Mucosa of rectum (tissue), 2 donors: ENCODE measurements around the gene JAK2.
"Not testable (repeated sequence)": the region's sequence is repeated elsewhere in the genome, so short reads cannot be mapped to it uniquely, and the experiment has no call there.

ENCODE experiments used
- H3K27ac ChIP-seq, 2 donors: one replicate each; pipeline ENCODE4 v1.7.0; 2013; ENCODE audit warnings: inconsistent platforms in 2 of 2, low read depth in 2 of 2, low read length in 2 of 2
- H3K27me3 ChIP-seq, 2 donors: one replicate each; pipeline ENCODE4 v1.7.0; 2013; ENCODE audit warnings: low read length in 2 of 2; ENCODE audit not compliant: control insufficient read depth in 2 of 2, insufficient read depth in 2 of 2
- H3K36me3 ChIP-seq, 2 donors: one replicate each; pipeline ENCODE4 v1.7.0; 2013; ENCODE audit warnings: low read length in 2 of 2; ENCODE audit not compliant: control insufficient read depth in 2 of 2, insufficient read depth in 2 of 2
- H3K4me1 ChIP-seq, 2 donors: one replicate each; pipeline ENCODE4 v1.7.0; 2013; ENCODE audit warnings: low read length in 2 of 2, mild to moderate bottlenecking in 1 of 2; ENCODE audit not compliant: control insufficient read depth in 2 of 2, insufficient read depth in 2 of 2
- H3K4me3 ChIP-seq, 2 donors: one replicate each; pipeline ENCODE4 v1.7.0; 2013; ENCODE audit warnings: low read length in 2 of 2
- H3K9ac ChIP-seq, 2 donors: one replicate each; pipeline ENCODE4 v1.7.0; 2013; ENCODE audit warnings: low read length in 2 of 2, low read depth in 1 of 2, mild to moderate bottlenecking in 1 of 2
- H3K9me3 ChIP-seq, 2 donors: one replicate each; pipeline ENCODE4 v1.7.0; 2013; ENCODE audit warnings: low read length in 2 of 2; ENCODE audit not compliant: control insufficient read depth in 2 of 2
- donor health status: healthy.
- donor health status: Normal muscosa, but diverticular disease.

Gene JAK2

DNA sequence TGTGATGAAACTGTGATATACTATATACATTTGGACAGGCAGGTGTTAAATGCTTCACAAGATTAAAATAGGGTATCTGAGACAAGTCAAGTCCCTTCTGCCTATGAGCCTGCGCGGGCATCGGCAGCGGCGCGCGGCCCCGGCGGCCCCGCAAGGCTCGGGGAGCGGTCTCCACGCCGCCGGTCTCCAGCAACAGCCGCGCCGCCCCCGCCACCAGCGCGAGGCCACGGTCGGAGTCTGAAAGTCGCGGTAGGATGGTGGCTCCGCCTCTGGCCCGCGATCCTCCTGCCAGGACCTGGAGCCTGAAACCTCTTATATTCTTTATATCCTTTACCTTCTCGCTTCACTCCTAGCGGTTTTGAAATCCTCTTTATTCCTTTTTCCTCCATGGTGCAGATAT is 100.9 kb downstream of the JAK2 start:
- Histone ChIP-seq H3K4me3 (no peak overlapping the region), H3K36me3 (peaks cover 19 to 33% of the 10 kb centered on the region in 2 donors), H3K27ac (no peak overlapping the region), H3K9ac (no peak overlapping the region), H3K4me1 (no peaks in the 10 kb centered on the region), H3K9me3 (no peaks in the 10 kb centered on the region), H3K27me3 (no peaks in the 10 kb centered on the region)

DNA sequence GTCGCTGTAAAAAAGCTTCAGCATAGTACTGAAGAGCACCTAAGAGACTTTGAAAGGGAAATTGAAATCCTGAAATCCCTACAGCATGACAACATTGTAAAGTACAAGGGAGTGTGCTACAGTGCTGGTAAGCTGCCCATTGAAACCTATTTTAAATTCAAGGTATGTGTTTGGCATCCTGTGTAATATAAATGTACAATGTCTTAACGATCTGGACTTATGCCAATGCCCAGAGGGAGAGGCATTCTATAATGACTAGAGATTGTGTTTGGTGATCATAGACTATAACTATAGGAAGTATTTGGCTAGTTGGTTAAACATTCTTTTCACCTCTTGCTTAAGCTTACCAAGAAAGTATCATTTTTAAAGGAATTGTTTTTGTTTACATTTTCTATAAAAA is 104.7 kb downstream of the JAK2 start:
- H3K9me3 ChIP-seq = no peaks in the 10 kb centered on the region
- peaks cover 11 to 18% of the 10 kb centered on the region in 2 donors for H3K36me3 ChIP-seq
- H3K4me3 ChIP-seq = no peak overlapping the region
- no peaks in the 10 kb centered on the region for H3K27me3 ChIP-seq
- no peak overlapping the region for H3K27ac ChIP-seq
- H3K4me1 ChIP-seq = no peaks in the 10 kb centered on the region
- no peak overlapping the region for H3K9ac ChIP-seq

DNA sequence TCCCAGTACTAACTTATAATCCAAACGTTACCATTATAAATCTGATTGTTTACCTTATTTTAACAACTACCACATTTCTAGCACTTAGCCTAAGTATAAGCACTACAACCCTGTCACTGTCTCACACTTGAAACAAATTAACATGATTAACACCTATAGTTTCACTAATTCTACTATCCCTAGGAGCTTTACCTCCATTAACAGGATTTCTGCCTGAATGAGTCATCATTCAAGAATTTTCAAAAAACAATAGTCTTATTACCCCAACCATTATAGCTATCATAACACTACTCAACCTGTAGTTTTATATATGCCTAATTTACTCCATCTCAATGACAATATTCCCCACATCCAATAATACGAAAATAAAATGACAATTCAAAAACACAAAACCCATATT is 110.7 kb downstream of the JAK2 start:
- Histone ChIP-seq H3K27me3 (no peaks in the 10 kb centered on the region), H3K4me1 (no peaks in the 10 kb centered on the region), H3K9ac (no peak overlapping the region), H3K9me3 (no peaks in the 10 kb centered on the region), H3K36me3 (peaks cover 0 to 3% of the 10 kb centered on the region in 2 donors), H3K27ac (no peak overlapping the region), H3K4me3 (no peak overlapping the region)

DNA sequence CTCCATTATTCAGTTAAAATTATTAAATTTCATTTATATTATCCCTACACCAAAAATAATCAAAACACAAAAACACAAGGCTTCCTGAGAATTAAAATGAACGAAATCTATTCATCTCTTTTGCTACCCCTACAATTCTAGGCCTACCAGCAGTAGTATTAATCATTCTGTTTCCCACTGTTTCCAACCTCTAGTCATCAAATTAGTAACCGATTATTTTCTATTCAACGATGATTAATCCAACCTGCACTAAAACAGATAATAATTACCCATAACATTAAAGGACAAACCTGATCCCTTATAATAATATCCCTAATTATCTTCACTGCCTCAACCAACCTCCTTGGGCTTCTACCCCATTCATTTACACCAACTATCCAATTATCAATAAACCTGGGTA is 114.4 kb downstream of the JAK2 start:
- no peaks in the 10 kb centered on the region for H3K27me3 ChIP-seq
- peaks cover 7 to 14% of the 10 kb centered on the region in 2 donors for H3K36me3 ChIP-seq
- H3K4me1 ChIP-seq = no peaks in the 10 kb centered on the region
- no peaks in the 10 kb centered on the region for H3K9me3 ChIP-seq
- H3K27ac ChIP-seq = no peak overlapping the region
- H3K9ac ChIP-seq = no peak overlapping the region
- no peak overlapping the region for H3K4me3 ChIP-seq

DNA sequence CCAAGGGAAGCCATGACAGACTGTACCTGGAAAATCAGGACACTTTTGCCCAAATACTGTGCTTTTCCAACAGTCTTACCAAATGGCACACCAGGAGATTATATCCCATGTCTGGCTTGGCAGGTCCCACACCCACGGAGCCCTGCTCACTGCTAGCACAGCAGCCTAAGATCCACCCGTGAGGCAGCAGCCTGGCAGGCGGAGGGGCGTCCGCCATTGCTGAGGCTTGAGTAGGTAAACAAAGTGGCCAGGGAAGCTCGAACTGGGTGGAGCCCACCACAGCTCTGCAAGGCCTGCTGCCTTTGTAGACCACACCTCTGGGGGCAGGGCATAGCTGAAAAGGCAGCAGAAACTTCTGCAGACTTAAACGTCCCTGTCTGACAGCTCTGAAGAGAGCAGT is 116.1 kb downstream of the JAK2 start:
- H3K4me1 ChIP-seq, H3K4me3 ChIP-seq, H3K27ac ChIP-seq, H3K9me3 ChIP-seq, H3K27me3 ChIP-seq, H3K9ac ChIP-seq: not testable (repeated sequence)
- H3K36me3 ChIP-seq = peaks cover 7 to 14% of the 10 kb centered on the region in 2 donors

DNA sequence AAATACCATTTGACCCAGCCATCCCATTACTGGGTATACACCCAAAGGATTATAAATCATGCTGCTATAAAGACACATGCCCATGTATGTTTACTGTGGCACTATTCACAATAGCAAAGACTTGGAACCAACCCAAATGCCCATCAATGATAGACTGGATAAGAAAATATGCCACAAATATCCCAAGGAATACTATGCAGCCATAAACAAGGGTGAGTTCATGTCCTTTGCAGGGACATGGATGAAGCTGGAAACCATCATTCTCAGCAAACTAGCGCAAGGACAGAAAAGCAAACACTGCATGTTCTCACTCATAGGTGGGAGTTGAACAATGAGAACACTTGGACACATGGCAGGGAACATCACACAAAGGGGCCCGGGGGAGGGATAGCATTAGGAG is 121.4 kb downstream of the JAK2 start:
- H3K36me3 ChIP-seq = peaks cover 5 to 12% of the 10 kb centered on the region in 2 donors
- H3K27ac ChIP-seq, H3K9ac ChIP-seq, H3K4me3 ChIP-seq, H3K9me3 ChIP-seq, H3K4me1 ChIP-seq, H3K27me3 ChIP-seq: not testable (repeated sequence)

DNA sequence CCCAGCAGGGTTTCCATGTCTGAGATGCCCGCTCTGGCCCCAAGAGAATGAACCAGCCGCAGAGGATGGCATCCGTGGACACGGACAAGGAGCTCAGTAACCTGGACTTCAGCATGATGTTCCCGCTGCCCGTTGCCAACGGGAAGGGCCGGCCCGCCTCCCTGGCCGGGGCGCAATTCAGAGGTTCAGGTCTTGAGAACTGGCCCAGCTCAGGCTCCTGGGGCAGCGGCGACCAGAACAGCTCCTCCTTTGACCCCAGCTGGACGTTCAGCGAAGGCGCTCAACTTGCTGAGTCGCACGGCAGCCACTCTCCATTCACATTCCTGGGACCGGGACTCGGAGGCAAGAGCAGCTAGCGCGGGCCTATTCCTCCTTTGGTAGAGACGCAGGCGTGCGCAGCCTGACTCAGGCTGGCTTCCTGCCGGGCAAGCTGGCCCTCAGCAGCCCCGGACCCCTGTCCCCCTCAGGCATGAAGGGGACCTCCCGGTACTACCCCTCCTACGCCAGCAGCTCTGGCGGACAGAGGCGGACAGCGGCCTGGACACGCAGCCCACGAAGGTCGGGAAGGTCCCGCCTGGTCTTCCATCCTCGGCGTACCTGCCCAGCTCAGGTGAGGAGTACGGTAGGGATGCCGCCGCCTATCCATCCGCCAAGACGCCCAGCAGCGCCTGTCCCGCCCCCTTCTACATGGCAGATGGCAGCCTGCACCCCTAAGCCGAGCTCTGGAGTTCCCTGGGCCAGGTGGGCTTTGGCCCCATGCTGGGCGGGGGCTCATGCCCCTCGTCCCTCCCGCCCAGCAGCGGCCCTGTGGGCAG is 126.0 kb downstream of the JAK2 start:
- peaks cover 13 to 30% of the 10 kb centered on the region in 2 donors for H3K36me3 ChIP-seq
- no peaks in the 10 kb centered on the region for H3K4me1 ChIP-seq
- H3K4me3 ChIP-seq = no peak overlapping the region
- H3K27me3 ChIP-seq = no peaks in the 10 kb centered on the region
- H3K9ac ChIP-seq = no peak overlapping the region
- no peak overlapping the region for H3K27ac ChIP-seq
- H3K9me3 ChIP-seq = no peaks in the 10 kb centered on the region

DNA sequence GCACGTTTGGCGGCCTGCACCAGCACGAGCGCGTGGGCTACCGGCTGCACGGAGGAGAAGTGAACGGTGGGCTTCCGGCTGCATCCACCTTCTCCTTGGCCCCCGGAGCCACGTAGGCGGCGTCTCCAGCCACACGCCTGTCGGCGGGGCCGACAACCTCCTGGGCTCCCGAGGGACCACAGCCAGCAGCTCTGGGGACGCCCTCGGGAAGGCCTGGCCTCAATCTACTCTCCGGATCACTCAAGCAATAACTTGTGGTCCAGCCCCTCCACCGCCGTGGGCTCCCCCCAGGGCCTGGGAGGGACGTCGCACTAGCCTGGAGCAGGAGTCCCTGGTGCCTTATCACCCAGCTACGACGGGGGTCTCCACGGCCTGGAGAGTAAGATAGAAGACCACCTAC is 126.6 kb downstream of the JAK2 start:
- Histone ChIP-seq H3K4me3 (no peak overlapping the region), H3K9me3 (no peaks in the 10 kb centered on the region), H3K9ac (no peak overlapping the region), H3K4me1 (no peaks in the 10 kb centered on the region), H3K27ac (no peak overlapping the region), H3K36me3 (peaks cover 13 to 30% of the 10 kb centered on the region in 2 donors), H3K27me3 (no peaks in the 10 kb centered on the region)

DNA sequence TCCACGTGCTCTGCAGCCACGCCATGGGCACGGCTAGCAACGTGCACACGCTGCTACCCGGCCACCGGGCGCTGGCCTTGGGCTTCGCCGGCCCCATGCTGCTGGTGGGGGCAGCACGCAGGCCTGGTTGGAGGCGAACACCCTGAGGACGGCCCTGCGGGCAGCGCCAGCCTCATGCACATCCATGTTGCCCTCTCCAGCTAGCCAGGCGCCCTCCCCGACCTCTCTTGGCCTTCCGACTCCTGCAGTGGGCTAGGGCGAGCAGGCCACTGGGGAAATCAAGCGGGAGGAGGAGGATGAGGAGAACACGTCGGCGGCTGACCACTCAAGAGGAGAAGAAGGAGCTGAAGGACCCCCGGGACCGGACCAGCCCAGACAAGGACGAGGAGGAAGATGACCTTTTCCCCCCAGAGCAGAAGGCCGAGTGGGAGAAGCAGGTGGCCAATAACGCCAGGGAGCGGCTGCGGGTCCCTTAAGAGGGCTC is 127.1 kb downstream of the JAK2 start:
- Histone ChIP-seq H3K27ac (no peak overlapping the region), H3K4me3 (no peak overlapping the region)

DNA sequence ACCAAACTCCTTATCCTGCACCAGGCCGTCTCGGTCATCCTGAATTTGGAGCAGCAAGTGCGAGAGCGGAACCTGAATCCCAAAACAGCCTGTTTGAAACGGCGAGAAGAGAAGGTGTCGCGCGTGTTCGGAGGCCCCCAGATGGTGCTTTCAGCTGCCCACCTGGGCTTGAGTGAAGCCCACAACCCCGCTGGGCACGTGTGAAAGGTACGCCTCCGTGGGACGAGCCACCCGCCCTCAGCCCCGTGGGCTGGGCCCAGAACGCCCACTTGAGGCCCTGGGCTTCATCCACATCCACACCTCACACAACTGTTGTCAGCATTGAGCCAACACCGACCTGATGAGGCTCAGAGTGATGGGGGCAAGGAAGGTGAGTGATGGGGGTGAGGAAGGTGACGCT is 127.6 kb downstream of the JAK2 start:
- Histone ChIP-seq H3K9me3 (no peaks in the 10 kb centered on the region), H3K27ac (no peak overlapping the region), H3K4me3 (no peak overlapping the region), H3K9ac (no peak overlapping the region), H3K36me3 (peaks cover 13 to 30% of the 10 kb centered on the region in 2 donors), H3K27me3 (no peaks in the 10 kb centered on the region), H3K4me1 (no peaks in the 10 kb centered on the region)

More for the DNA sequence above, 127.1 kb downstream of the JAK2 start:
- Histone ChIP-seq H3K9ac (no peak overlapping the region), H3K4me1 (no peaks in the 10 kb centered on the region), H3K9me3 (no peaks in the 10 kb centered on the region), H3K27me3 (no peaks in the 10 kb centered on the region), H3K36me3 (peaks cover 13 to 30% of the 10 kb centered on the region in 2 donors)
